Transverse colon (tissue), 3 donors: ENCODE measurements around the gene XRN1.

ENCODE experiments used
- CTCF ChIP-seq, 5 experiments: fragments of 200-600 bp in 3 of 5; fragments of 450-650 bp in 2 of 5; sonication (generic) in 3 of 5; IDR thresholded peaks; 1 replicate in 2 of 5; 2 replicates in 3 of 5; pipeline ENCODE4 v1.5.1; 2016 to 2017; ENCODE audit warnings: antibody characterized with exemption in 5 of 5, inconsistent platforms in 3 of 5, mild to moderate bottlenecking in 2 of 5, moderate library complexity in 1 of 5
- EP300 ChIP-seq: sonication (generic); formaldehyde crosslinking; IDR thresholded peaks from one replicate; pipeline ENCODE4 v1.6.1; 2017; ENCODE audit warnings: antibody characterized with exemption, low read depth
- POLR2A ChIP-seq: fragments of 450-650 bp; IDR thresholded peaks from one replicate; pipeline ENCODE4 v1.6.1; 2016; ENCODE audit warnings: antibody characterized with exemption, mild to moderate bottlenecking, moderate library complexity

DNA sequence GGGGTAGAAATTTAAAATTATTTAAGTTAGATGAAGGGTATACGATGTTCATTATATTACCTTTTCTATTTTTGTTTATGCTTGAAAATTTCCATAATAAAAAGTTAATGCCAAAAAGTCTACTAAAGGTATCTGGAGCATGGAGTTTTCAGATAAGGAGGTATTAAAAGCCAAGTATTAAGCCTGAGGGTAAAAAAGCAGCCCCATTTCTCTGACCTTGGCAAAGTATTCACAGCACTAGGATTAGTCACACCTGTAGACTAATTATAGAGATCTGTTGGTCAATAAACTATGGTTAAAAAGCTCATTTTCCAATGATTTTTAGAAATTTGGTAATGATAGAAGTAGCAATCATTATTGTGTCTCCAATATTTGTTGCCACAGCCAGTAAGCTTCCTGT is 23.1 kb downstream of the XRN1 start:
- TF ChIP-seq CTCF (IDR thresholded peaks at IDR 0.05) (no peak), EP300 (no peak), POLR2A (no peak)
